ENCODE measurements around the gene FRZB. TPM values are rescaled to one million over a fixed set of nuclear protein-coding genes. Genes with fewer than 3 reads are reported as not detected.

The FRZB gene
- total RNA-seq, 1 donor from 2014 or later, result 69.0 TPM

- Histone ChIP-seq H3K9me3 (ENCODE audit: low read depth) (no peaks in the 10 kb centered on the region), H3K4me1 (peaks cover 7% of the 10 kb centered on the region), H3K27ac (no peak overlapping the region), H3K36me3 (no peaks in the 10 kb centered on the region), H3K79me2 (ENCODE audit: low read depth) (no peaks in the 10 kb centered on the region), H3K4me2 (no peak overlapping the region), H3K27me3 (no peaks in the 10 kb centered on the region), H3K4me3 (no peak overlapping the region), H3F3A (ENCODE audit: low read depth) (peaks cover 9% of the 10 kb centered on the region), H3K9ac (no peak overlapping the region), H2AFZ (replicated peaks) (no peak overlapping the region), H4K20me1 (ENCODE audit: low read depth) (no peaks in the 10 kb centered on the region)
- Mint-ChIP-seq H3K4me3 (no peak overlapping the region), H3K4me1 (peaks cover 3% of the 10 kb centered on the region), H3K9me3 (peaks cover 6% of the 10 kb centered on the region), H3K36me3 (peaks cover 19% of the 10 kb centered on the region), H3K27ac (no peak overlapping the region), H3K27me3 (ENCODE audit: insufficient read depth, low read depth) (no peaks in the 10 kb centered on the region)
- TF ChIP-seq CTCF (IDR thresholded peaks at IDR 0.05) (peak; percentile 78), EZH2phosphoT487 (IDR thresholded peaks at IDR 0.05) (no peak), EZH2 (IDR thresholded peaks at IDR 0.05) (no peak)
- peak; percentile 44 for DNase-seq (ENCODE audit: low spot score)
Measured at GRCh38 chr2:182784777-182785176, 81.7 kb downstream of the FRZB start.

DNA sequence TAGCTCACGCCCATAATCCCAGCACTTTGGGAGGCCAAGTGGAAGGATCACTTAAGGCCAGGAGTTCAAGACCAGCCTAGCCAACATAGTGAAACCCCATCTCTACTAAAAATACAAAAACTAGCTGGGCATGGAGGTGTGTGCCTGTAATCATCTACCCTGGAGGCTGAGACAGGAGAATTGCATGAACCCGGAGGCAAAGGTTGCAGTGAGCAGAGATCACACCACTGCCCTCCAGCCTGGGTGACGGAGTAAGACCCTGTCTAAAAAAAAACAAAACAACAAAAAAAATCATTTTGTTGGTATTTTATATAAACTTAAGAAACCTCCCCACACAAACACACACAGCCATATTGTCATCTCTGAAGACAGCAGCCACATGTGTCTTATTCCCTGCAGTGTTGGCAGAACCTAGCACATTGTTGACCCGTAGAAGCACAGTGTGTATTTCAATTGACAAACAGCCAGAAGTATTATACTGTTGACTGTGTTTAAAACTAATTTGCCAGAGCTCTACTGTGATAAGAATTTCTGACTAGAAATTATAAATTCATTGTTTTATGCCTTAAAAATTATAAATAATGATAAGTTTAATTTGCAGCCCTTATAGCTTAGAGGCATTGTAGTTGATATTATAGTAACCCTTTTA, 82.3 kb downstream of the FRZB start:
- Histone ChIP-seq H3K4me2 (no peak overlapping the region), H3K27ac (no peak overlapping the region), H3K79me2 (ENCODE audit: low read depth) (no peaks in the 10 kb centered on the region), H3K4me1 (peaks cover 7% of the 10 kb centered on the region), H3F3A (ENCODE audit: low read depth) (peaks cover 9% of the 10 kb centered on the region), H2AFZ (replicated peaks) (no peak overlapping the region), H3K9ac (no peak overlapping the region), H3K36me3 (no peaks in the 10 kb centered on the region), H3K27me3 (no peaks in the 10 kb centered on the region), H3K4me3 (no peak overlapping the region), H3K9me3 (ENCODE audit: low read depth) (no peaks in the 10 kb centered on the region), H4K20me1 (ENCODE audit: low read depth) (no peaks in the 10 kb centered on the region)
- Mint-ChIP-seq H3K4me3 (no peak overlapping the region), H3K27ac (no peak overlapping the region), H3K36me3 (peaks cover 19% of the 10 kb centered on the region), H3K4me1 (peaks cover 3% of the 10 kb centered on the region), H3K9me3 (peaks cover 6% of the 10 kb centered on the region), H3K27me3 (ENCODE audit: insufficient read depth, low read depth) (no peaks in the 10 kb centered on the region)
- DNase-seq (ENCODE audit: low spot score), result no peak
- TF ChIP-seq EZH2phosphoT487 (IDR thresholded peaks at IDR 0.05) (no peak), EZH2 (IDR thresholded peaks at IDR 0.05) (no peak), CTCF (IDR thresholded peaks at IDR 0.05) (no peak)

Small RNAs within 50 kb of the gene (small RNA-seq; reads per million reads assigned to genes)
- gene RF00019, result not detected
- gene RNU6-1122P, result not detected

Other genes with a start within 250 kb of the FRZB start
- gene DNAJC10, start 150.4 kb downstream of the FRZB start, total RNA-seq (ENCODE audit: low replicate concordance), result 90.6 and 174 TPM in 2 replicates
- 119 and 164 TPM in 2 replicates for gene NCKAP1, start 171.8 kb upstream of the FRZB start, total RNA-seq (ENCODE audit: low replicate concordance)
- gene DUSP19, start 212.1 kb upstream of the FRZB start, total RNA-seq (ENCODE audit: low replicate concordance), result 3.5 and 6.7 TPM in 2 replicates